IMR-90 (cell line): ENCODE measurements around the gene RNF2.

ENCODE experiments used
- CEBPB ChIP-seq: IDR thresholded peaks from 2 replicates; pipeline ENCODE4 v1.6.1; 2012; ENCODE audit warnings: low read depth, low read length, improper control_type of control experiment
- CTCF ChIP-seq: conservative IDR thresholded peaks from 2 replicates; pipeline ENCODE4 v1.5.1; 2012; ENCODE audit warnings: mild to moderate bottlenecking, low read depth, low read length, improper control_type of control experiment
- ELK1 ChIP-seq: fragments of 150-350 bp; IDR thresholded peaks from 2 replicates; pipeline ENCODE4 v1.6.1; 2016; ENCODE audit warnings: low read depth, mild to moderate bottlenecking, low read length, moderate library complexity, borderline replicate concordance
- MAFK ChIP-seq: IDR thresholded peaks from 2 replicates; pipeline ENCODE4 v1.6.1; 2012; ENCODE audit warnings: low read depth, low read length, improper control_type of control experiment
- MXI1 ChIP-seq: IDR thresholded peaks from 2 replicates; pipeline ENCODE4 v1.6.1; 2012; ENCODE audit warnings: low read depth, mild to moderate bottlenecking, low read length, moderate library complexity, borderline replicate concordance
- POLR2A ChIP-seq: IDR thresholded peaks from 2 replicates; pipeline ENCODE4 v1.6.1; 2012; ENCODE audit warnings: mild to moderate bottlenecking, low read depth, low read length
- RAD21 ChIP-seq: IDR thresholded peaks from 2 replicates; pipeline ENCODE4 v1.6.1; 2012; ENCODE audit warnings: low read length, improper control_type of control experiment
- RCOR1 ChIP-seq: IDR thresholded peaks from 2 replicates; pipeline ENCODE4 v1.6.1; 2012; ENCODE audit warnings: mild to moderate bottlenecking, low read length, improper control_type of control experiment; ENCODE audit not compliant: insufficient replicate concordance
- TF ChIP-seq, protein P1 (sequence below): fragments of 150-350 bp; IDR thresholded peaks from 2 replicates; pipeline ENCODE4 v1.6.1; 2017; ENCODE audit warnings: mild to moderate bottlenecking, antibody characterized with exemption, low read length, low read depth

DNA sequence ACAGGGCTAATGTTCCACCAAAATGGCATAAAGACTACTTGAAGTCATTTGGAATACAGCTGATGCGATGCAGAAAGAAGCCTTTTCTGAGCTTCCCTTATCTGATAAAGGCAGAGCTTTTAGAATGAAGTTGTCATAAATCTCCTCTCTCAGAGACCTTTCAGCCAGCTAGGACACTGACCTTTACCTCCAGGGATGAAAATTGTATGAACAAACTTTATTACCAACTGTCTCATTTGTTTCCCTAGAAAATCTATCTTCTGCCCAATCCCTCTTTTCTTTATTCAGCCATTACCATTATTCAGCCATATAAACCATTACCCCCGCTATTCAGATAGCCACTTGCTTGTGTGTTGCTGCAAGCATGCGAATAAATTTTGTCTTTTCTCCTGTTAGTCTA lies 29.7 kb upstream of the RNF2 start:
- TF ChIP-seq CTCF, result no peak
- no peak for TF ChIP-seq POLR2A
- no peak for TF ChIP-seq MXI1
- TF ChIP-seq MAFK, result no peak
- TF ChIP-seq ELK1, result no peak
- TF ChIP-seq, protein P1, sequence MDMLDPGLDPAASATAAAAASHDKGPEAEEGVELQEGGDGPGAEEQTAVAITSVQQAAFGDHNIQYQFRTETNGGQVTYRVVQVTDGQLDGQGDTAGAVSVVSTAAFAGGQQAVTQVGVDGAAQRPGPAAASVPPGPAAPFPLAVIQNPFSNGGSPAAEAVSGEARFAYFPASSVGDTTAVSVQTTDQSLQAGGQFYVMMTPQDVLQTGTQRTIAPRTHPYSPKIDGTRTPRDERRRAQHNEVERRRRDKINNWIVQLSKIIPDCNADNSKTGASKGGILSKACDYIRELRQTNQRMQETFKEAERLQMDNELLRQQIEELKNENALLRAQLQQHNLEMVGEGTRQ, result no peak
- TF ChIP-seq CEBPB, result no peak
- TF ChIP-seq RCOR1, result no peak
- no peak for TF ChIP-seq RAD21
